DND-41 (cell line): Measurements from ENCODE around the gene ADGRG4.

Experiments used
- ATAC-seq: fragments of 200-7000 bp; cut with Tn5 transposase; 3 replicates; pipeline ENCODE4 v1.9.1; 2021; ENCODE audit warnings: low read depth; ENCODE audit not compliant: insufficient read depth
- DNase-seq: peaks from one replicate; pipeline ENCODE4 v3.0.0-alpha.2; 2020
- H2AFZ ChIP-seq: 2 replicates; pipeline ENCODE4 v1.6.0; 2012; ENCODE audit warnings: low read depth, low read length
- H3K27ac ChIP-seq: 2 replicates; pipeline ENCODE4 v1.5.1; 2012; ENCODE audit warnings: low read length, inconsistent platforms
- H3K27me3 ChIP-seq: fragments of 200-600 bp; sonication (generic); 2 replicates; pipeline ENCODE4 v1.6.0; 2012; ENCODE audit warnings: low read length, mild to moderate bottlenecking, inconsistent platforms; ENCODE audit not compliant: insufficient read depth, poor library complexity
- H3K36me3 ChIP-seq: 2 replicates; pipeline ENCODE4 v1.5.1; 2012; ENCODE audit warnings: low read length, inconsistent platforms; ENCODE audit not compliant: insufficient read depth
- H3K4me1 ChIP-seq: 2 replicates; pipeline ENCODE4 v1.5.1; 2012; ENCODE audit warnings: mild to moderate bottlenecking, low read length; ENCODE audit not compliant: insufficient read depth
- H3K4me2 ChIP-seq: 2 replicates; pipeline ENCODE4 v1.6.0; 2012; ENCODE audit warnings: mild to moderate bottlenecking, moderate library complexity, low read length, inconsistent platforms; ENCODE audit not compliant: insufficient read depth
- H3K4me3 ChIP-seq, 2 experiments: fragments of 200-600 bp in 1 of 2; shearing (Covaris generic) in 1 of 2; 2 replicates each; pipeline ENCODE4 v1.5.1; 2012 to 2016; ENCODE audit warnings: inconsistent platforms in 2 of 2, low read length in 2 of 2, mild to moderate bottlenecking in 2 of 2, low read depth in 1 of 2, moderate library complexity in 1 of 2
- H3K79me2 ChIP-seq: 2 replicates; pipeline ENCODE4 v1.6.0; 2012; ENCODE audit warnings: low read length, inconsistent platforms; ENCODE audit not compliant: insufficient read depth
- H3K9ac ChIP-seq: 2 replicates; pipeline ENCODE4 v1.6.0; 2012; ENCODE audit warnings: low read depth, mild to moderate bottlenecking, inconsistent platforms, low read length, moderate library complexity
- H3K9me3 ChIP-seq: 2 replicates; pipeline ENCODE4 v1.5.1; 2012; ENCODE audit warnings: low read length, moderate library complexity, mild to moderate bottlenecking, inconsistent platforms; ENCODE audit not compliant: insufficient read depth, severe bottlenecking
- H4K20me1 ChIP-seq: 2 replicates; pipeline ENCODE4 v1.6.0; 2012; ENCODE audit warnings: low read length; ENCODE audit not compliant: insufficient read depth
- EZH2 ChIP-seq: IDR thresholded peaks from 3 replicates; pipeline ENCODE4 v1.6.1; 2012; ENCODE audit warnings: borderline replicate concordance, low read depth, mild to moderate bottlenecking, moderate library complexity, low read length, inconsistent platforms; ENCODE audit not compliant: severe bottlenecking
- TF ChIP-seq, protein P1 (sequence below): IDR thresholded peaks from 2 replicates; pipeline ENCODE4 v1.5.1; 2012; ENCODE audit warnings: borderline replicate concordance, low read length, moderate library complexity, mild to moderate bottlenecking; ENCODE audit not compliant: poor library complexity, severe bottlenecking; ENCODE audit errors: extremely low read depth

Gene ADGRG4

DNA sequence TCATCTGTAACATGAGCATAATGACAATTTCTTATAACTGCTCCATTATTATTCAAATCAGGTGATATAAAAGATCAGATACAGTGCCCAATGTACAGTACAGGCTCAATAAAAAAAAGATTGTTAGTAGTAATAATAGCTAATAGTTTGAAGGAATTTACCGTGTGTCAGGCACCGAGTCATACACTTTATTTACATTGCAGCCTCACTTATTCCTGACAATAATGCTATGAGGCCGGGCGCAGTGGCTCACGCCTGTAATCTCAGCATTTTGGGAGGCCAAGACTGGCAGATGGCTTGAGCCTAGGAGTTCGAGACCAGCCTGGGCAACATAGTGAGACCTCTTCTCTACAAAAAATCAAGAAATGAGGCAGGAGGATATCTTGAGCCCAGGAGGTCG is 39.4 kb upstream of the ADGRG4 start:
- no peaks in the 10 kb centered on the region for H3K4me1 ChIP-seq
- H3K4me3 ChIP-seq, result no peak overlapping the region
- no peaks in the 10 kb centered on the region for H3K36me3 ChIP-seq
- H3K9ac ChIP-seq, result no peak overlapping the region
- no peak overlapping the region for H2AFZ ChIP-seq
- H3K79me2 ChIP-seq, result no peaks in the 10 kb centered on the region
- no peaks in the 10 kb centered on the region for H3K27me3 ChIP-seq
- H3K9me3 ChIP-seq, result no peaks in the 10 kb centered on the region
- no peaks in the 10 kb centered on the region for H4K20me1 ChIP-seq
- no peak for ATAC-seq
- no peak overlapping the region for H3K4me2 ChIP-seq
- DNase-seq, result no peak
- TF ChIP-seq, protein P1, sequence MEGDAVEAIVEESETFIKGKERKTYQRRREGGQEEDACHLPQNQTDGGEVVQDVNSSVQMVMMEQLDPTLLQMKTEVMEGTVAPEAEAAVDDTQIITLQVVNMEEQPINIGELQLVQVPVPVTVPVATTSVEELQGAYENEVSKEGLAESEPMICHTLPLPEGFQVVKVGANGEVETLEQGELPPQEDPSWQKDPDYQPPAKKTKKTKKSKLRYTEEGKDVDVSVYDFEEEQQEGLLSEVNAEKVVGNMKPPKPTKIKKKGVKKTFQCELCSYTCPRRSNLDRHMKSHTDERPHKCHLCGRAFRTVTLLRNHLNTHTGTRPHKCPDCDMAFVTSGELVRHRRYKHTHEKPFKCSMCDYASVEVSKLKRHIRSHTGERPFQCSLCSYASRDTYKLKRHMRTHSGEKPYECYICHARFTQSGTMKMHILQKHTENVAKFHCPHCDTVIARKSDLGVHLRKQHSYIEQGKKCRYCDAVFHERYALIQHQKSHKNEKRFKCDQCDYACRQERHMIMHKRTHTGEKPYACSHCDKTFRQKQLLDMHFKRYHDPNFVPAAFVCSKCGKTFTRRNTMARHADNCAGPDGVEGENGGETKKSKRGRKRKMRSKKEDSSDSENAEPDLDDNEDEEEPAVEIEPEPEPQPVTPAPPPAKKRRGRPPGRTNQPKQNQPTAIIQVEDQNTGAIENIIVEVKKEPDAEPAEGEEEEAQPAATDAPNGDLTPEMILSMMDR, result no peak
- TF ChIP-seq EZH2, result no peak
- H3K27ac ChIP-seq, result no peak overlapping the region

DNA sequence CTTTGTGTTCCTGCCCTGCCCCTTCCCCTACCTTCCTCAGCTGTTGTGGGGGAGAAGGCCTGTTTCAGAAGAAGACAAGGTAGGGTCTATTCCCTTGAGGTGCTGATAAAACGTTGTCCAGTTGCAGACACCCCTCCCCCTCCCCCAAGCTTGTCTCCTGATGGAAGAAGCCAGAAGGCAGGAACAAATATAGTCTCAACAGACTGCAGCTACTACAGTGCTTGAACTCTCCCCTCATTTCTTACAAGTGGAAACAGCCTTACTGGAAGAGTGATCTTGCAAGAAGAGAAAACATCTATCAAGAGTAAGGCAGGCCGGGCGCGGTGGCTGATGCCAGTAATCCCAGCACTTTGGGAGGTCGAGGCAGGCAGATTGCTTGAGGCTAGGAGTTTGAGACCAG is 38.5 kb upstream of the ADGRG4 start:
- no peak for TF ChIP-seq EZH2
- TF ChIP-seq, protein P1, result no peak
- Histone ChIP-seq H2AFZ (no peak overlapping the region), H3K9ac (no peak overlapping the region), H3K4me1 (no peaks in the 10 kb centered on the region), H3K36me3 (no peaks in the 10 kb centered on the region), H3K4me3 (no peak overlapping the region), H3K9me3 (no peaks in the 10 kb centered on the region), H3K27me3 (no peaks in the 10 kb centered on the region), H4K20me1 (no peaks in the 10 kb centered on the region), H3K4me2 (no peak overlapping the region), H3K79me2 (no peaks in the 10 kb centered on the region), H3K27ac (no peak overlapping the region)
- DNase-seq (no peak), ATAC-seq (no peak)

DNA sequence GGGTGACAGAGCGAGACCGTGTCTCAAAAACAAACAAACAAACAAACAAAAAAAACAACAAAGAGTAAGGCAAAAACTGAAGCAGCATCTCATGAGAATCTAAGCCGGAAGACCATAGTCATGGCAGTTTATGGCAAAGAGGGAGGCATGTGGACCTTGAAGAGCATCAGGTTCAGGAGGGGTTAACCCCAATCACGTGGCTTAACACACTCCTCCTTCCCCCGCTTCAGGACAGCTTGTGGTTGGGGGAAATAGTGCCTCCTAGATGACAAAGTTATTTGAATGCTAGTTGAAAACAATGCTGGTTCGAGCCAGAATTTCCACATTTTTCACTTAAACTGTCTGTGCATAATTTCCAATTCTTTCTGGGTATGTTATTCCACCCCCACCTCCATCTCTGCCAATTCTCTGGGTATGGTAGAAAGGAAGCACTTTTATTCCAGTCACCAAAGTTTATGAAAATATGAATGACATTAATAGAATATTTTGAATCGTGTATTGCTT is 37.9 kb upstream of the ADGRG4 start:
- Histone ChIP-seq H3K36me3 (no peaks in the 10 kb centered on the region), H3K27me3 (no peaks in the 10 kb centered on the region), H3K4me3 (no peak overlapping the region), H3K79me2 (no peaks in the 10 kb centered on the region), H3K9me3 (no peaks in the 10 kb centered on the region), H3K4me1 (no peaks in the 10 kb centered on the region), H3K4me2 (no peak overlapping the region), H3K27ac (no peak overlapping the region), H2AFZ (no peak overlapping the region), H3K9ac (no peak overlapping the region), H4K20me1 (no peaks in the 10 kb centered on the region)
- ATAC-seq, result no peak
- TF ChIP-seq EZH2, result no peak
- TF ChIP-seq, protein P1, result no peak
- DNase-seq, result no peak

DNA sequence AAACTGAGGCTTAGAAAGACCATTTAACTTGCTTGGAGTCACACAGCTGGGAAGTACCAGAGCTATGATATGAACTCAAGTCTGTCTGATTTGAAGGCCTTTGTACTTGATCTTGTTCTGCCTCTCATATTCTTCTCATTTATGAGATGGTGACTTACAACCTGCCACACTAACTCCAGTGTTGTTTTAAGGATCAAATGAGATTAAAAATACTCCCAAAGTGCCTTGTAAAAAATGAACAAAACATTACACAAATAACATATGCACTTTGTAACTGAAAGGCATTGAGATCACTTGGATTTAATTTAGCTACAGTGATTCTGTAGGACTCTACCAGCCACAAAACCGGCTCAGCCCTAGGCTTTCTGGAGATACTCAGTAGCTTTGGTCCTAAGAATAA is 33.9 kb upstream of the ADGRG4 start:
- Histone ChIP-seq H3K27me3 (no peaks in the 10 kb centered on the region), H3K79me2 (no peaks in the 10 kb centered on the region), H3K4me1 (no peaks in the 10 kb centered on the region), H3K27ac (no peak overlapping the region), H3K4me3 (no peak overlapping the region), H3K9ac (no peak overlapping the region), H3K4me2 (no peak overlapping the region), H3K36me3 (no peaks in the 10 kb centered on the region), H4K20me1 (no peaks in the 10 kb centered on the region), H2AFZ (no peak overlapping the region), H3K9me3 (no peaks in the 10 kb centered on the region)
- TF ChIP-seq, protein P1, result no peak
- no peak for TF ChIP-seq EZH2
- DNase-seq, result no peak
- no peak for ATAC-seq
